A172 (cell line): ENCODE data around the gene INPP5A. TPM values are rescaled to one million over a fixed set of nuclear protein-coding genes. Genes with fewer than 3 reads are reported as not detected.

Source experiments
- DNase-seq: peaks from one replicate; pipeline ENCODE4 v3.0.0-alpha.2; 2015; ENCODE audit warnings: low spot score
- total RNA-seq: library from RNA; depleted of rRNA; stranded (reverse); fragments of >200 nt; shearing (Covaris generic); gene quantifications from 2 replicates; pipeline ENCODE4 v1.2.3, GENCODE V29; 2014

Gene INPP5A
- total RNA-seq, 1 experiment from 2014 or later, result 13.1 TPM

- DNase-seq, result no peak
Measured at GRCh38 chr10:132517951-132518521, 19.6 kb upstream of the INPP5A start.

DNA sequence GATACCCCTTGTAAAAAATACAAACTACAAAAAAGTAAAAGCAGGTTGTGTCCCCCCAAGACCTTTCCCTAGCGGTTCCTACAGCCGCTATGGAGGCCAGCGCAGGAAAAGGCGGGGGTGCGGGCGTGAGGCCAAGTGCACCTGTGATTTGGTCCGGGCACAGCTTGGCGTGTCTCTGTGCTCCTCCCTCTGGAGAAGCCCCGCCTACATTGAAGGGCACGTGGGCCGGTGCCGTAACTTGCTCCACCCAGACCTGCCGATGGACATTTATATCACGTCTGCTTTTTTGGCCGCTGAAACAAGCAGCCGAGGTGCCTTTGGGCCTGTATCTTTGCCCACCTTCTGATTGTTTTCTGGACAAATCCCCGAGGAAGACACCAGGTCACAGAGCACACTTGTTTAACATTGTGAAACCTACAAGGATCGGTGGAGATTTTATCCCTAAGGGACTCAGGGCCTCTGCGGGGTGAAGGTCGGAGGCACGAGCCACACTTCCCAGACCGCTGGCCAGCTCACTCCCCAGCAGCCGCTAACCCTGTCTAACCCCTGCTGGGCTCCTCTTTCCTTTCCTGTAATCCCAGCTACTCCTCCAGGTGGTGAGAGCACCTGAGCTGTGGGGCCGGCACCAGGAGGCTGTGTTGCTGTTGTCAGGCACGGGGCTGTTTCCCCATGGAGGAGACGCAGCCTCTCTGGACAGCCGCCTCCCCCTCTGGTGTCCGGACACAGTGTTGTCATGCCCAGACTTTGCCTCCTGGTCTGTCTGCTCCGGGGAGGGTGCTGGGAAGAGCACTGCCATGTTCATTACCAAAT is 18.8 kb upstream of the INPP5A start:
- no peak for DNase-seq

- DNase-seq, result no peak
Measured at GRCh38 chr10:132519382-132520176, 18.0 kb upstream of the INPP5A start.

DNA sequence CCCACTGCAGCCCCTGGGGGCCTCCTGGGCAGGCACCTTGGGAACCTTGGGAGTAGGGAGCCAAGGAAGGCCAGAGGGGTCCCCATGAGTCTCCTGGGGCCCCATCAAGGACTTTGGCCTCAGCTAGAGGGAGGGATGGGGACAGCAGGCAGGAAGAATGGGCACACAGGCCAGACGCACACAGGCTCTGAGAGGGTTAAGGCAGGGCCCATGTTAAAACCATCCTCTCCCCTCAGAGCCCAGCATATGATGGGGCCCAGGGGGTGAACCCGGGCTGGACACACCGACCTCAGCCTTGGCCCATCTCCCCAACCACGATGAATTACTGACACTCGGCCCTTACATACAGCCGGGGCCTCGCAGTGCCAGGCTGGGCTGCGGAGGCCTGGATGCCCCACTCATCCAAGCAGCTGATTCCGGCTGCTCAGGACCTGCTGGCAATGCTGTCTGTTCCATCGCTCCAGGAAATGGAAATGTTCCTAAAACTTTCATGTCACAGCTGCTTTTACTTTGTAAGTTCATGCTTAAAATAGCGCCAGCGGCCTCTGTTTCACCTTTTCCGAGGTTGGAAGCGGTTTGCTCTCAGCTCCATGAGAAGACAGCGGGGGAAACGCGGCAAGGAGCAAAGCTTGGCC is 17.3 kb upstream of the INPP5A start:
- DNase-seq, result no peak

DNA sequence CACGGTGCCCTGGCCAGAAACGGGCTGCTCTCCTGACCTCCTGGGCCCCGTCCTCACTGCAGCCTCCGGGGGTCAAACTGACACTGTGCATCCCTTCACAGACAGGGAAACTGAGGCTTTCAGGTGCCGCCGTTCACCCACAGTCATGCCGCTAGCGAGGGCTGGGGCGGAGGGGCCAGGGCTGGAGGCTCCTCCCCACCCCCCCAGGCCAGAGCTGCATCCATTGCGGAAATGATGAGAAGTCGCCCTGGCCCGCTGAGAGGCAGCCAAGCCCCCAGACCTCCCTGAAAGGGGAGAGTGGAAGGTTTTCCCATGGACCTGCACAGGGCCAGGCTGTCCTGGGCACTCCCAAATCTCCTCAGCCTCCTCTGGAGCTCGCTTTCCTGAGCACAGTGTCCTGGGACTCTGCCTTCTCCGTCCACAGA is 16.5 kb upstream of the INPP5A start:
- no peak for DNase-seq

DNA sequence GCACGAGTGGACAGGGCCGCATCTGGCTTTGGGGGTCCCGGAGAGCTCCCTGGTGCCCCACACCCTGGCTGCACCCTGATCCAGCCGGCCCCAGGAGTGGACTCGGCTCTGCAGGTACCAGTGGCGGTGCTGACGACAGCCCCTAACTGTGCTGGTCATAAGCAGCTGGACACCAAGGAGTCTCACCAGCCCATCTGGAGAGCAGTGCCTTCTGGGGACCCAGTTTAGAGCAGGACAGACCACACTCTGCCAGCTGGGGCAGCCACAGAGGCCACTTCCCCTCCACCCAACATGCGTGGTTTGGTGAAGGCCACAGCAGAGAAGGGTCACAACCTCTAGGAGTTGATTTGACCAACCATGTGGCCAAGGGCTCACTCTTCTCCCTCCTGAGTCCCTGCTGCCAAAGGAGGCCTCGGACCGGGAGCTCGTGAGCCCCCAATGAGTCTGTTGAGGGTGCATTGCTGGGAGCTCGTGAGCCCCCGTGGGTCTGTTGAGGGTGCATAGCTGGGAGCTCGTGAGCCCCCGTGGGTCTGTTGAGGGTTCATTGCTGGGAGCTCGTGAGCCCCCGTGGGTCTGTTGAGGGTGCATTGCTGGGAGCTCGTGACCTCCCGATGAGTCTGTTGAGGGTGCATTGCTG is 16.0 kb upstream of the INPP5A start:
- DNase-seq, result no peak

DNA sequence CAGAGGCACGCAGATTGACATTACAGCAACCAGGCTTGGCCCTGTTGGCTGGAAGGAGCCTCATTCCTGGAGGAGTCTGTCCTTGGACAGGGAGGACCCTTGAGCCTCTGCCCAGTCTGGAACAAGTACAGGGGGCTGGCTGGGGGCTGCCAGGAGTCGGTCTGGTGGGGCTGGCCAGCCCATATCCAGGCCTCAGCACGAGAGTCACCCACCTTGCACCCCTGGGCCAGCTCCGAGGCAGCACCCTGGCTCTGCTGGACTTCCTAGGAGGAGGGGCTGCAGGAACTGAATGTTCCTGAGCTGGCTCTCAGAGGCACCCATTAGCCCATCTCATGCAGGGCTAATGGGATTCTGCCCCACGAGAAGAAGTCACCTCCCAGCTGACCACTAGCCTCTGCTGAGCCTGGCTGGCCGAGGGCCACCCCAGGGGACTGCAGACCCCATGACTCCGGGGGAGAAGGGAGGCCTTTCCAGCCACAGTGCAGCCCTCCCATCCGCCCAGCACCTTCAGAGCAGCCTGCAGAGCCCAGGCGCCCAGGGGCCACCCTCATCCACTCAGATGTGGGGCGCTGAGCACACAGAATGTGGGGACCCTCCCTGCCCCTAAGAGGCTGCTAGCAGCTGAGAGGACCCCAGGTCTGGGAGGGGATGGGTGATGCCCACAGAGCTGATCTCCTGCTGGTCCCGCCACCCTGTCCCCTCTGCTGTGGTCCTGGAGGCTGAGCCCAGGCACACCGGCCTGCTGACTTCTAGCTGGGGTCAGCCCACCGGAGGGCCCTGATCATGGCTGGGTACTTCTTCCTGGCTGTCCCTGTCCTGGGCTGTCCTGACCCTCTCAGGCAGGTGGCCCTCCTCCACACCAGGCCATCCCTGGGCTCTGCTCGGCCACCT is 14.8 kb upstream of the INPP5A start:
- no peak for DNase-seq

DNA sequence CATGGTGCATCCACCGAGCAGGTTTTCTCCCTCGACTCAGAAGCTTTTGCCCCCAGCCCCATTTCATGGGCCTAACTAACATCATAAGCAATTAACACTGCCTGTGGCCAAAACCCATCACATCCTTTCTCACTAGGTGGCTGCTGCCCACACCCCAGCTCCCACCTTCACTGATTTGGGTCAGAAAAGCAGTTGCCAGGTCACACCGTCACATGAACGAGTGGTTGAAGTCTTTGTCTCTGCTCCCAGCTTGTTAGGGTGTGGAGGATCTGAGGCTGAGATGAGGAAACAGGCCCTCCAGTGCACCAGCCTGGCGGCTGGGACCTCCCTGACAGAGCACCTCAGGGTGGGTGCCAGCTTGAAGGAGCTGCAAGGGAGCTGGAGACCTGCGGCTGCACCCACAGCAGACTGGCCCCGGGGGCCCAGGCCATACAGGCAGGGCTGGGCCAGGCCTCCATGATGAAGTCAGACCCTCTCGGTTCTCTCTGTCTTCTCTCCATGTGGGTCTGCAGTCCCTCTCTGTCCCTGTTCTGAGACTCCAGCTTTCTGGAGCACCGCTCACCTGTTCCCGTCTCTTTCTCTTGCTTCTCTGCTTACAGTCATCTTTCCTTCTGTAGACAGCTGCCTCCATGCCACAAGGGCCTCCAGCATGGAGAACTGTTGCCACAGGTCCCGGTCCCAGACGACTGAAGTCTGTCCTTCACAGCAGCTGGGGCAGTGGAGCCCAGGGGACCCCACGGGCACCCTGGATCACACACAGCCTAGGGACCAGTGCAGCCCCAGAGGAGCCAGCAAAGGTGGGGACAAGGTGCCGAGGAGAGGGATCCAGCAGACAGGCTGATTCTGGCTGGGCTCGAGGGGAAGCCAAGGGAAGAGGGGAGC is 13.8 kb upstream of the INPP5A start:
- DNase-seq, result no peak

- no peak for DNase-seq
Measured at GRCh38 chr10:132524443-132525285, 12.9 kb upstream of the INPP5A start.

DNA sequence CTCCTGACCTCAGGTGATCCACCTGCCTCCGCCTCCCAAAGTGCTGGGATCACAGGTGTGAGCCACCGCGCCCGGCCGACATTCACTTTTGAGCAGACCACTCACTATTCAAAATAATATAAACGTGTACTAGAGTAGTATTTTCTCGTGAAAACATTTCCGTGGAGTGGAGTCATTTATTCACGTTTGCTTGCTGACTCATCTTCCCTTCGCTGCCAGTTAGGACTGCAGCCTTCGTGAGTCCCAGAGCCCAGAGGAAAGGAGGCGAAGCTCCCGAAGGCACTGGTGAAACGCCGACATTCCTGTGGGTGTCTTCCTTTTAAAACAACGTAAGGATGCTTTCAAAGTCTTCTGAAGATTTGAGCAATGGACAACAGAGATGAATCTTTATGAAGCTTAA is 10.9 kb upstream of the INPP5A start:
- DNase-seq, result peak; percentile 29

GRCh38 chr10:132527339-132528063 is 10.1 kb upstream of the INPP5A start:
- no peak for DNase-seq

DNA sequence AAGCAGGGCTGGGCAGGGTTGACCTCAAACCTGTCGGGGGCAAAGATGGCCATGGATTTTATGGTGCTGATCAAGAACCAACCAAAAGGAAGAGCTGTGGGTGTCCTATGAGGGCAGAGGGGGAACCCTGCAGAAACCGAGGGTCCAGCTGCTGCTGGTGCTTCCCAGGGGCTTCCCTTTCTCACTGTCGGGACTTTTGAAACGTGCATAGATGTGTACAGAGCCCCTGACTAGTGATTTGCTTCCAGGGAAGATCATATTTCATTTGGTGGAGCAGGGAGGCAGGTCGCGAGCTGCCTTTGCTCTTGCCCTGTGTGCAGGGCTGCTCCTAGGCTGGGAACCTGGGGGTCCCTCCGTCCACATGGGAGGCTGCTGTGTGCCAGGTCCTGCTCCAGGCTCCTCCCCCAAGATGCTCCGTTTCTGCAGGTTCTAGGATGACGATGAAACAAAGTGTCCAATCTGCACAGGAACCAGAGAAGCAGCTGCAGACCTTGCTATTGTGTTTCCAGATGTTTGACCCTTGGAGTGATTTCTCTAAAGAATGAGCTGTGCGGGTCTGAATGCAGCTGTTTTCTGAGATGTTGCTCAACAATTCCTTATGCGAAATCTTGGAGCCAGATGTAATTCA is 9.4 kb upstream of the INPP5A start:
- DNase-seq, result no peak

DNA sequence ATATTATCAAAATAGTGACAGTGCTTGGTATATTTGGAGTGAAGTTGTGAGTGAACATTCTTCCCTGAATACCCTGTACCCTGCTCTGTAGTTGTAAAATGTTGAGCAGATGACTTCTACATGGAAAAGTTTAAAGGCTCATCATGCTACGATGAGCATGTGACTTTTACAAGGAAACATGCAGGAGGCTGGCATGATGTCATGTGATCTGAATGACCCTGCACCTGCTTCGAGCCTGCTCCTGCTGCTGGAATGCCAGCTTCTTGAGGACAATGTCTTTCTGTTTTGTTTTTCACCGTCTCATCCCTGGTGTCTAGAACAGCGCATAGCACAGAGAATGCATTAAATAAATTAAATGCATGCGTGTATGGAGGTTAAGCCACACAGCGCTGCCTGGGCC is 5.4 kb upstream of the INPP5A start:
- DNase-seq, result peak; percentile 32

DNA sequence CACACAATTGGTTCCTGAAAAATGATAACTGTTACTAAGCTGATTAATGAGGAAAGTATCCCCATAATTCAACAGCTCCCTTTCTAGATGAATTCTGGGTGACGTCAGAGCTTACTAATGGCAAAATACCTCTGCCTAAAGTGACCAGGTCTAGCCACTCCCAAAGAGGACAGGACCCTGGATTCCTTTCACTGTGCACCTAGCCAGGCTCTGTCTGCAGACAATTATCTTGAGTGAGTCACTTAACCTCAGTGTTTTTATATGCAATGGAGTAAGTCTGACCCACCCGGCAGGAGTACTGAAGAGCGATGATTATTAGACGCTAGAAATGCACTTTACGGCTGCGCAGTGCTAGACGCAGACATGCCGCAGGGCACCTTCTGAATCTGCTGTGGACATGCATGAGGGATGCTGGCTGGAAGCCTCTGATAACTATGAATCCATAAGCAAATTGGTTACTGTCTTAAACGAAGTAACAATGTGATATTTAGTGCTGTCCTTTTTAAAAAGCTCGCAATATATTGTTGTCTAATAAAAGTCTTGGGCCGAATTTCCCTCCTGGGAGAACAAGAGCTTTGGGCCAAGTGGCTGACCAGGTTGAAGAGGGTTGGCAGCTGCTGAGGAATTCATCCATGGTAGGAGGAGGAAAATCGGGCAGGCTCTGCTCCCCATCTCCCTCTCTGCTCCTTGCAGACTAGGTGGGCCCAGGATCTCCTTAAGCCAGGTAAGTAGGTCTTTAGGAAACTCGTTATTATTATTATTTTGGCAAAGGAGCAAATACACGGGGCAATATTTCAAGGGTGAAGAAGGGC is 4.6 kb upstream of the INPP5A start:
- DNase-seq, result peak; percentile 95

- no peak for DNase-seq
Measured at GRCh38 chr10:132533571-132534260, 3.9 kb upstream of the INPP5A start.
